DND-41 (cell line): ENCODE results near the gene GRK7.

Experiments used
- CTCF ChIP-seq: IDR thresholded peaks from 2 replicates; pipeline ENCODE4 v1.5.1; 2012; ENCODE audit warnings: borderline replicate concordance, low read length, moderate library complexity, mild to moderate bottlenecking; ENCODE audit not compliant: poor library complexity, severe bottlenecking; ENCODE audit errors: extremely low read depth
- EZH2 ChIP-seq: IDR thresholded peaks from 3 replicates; pipeline ENCODE4 v1.6.1; 2012; ENCODE audit warnings: borderline replicate concordance, low read depth, mild to moderate bottlenecking, moderate library complexity, low read length, inconsistent platforms; ENCODE audit not compliant: severe bottlenecking

DNA sequence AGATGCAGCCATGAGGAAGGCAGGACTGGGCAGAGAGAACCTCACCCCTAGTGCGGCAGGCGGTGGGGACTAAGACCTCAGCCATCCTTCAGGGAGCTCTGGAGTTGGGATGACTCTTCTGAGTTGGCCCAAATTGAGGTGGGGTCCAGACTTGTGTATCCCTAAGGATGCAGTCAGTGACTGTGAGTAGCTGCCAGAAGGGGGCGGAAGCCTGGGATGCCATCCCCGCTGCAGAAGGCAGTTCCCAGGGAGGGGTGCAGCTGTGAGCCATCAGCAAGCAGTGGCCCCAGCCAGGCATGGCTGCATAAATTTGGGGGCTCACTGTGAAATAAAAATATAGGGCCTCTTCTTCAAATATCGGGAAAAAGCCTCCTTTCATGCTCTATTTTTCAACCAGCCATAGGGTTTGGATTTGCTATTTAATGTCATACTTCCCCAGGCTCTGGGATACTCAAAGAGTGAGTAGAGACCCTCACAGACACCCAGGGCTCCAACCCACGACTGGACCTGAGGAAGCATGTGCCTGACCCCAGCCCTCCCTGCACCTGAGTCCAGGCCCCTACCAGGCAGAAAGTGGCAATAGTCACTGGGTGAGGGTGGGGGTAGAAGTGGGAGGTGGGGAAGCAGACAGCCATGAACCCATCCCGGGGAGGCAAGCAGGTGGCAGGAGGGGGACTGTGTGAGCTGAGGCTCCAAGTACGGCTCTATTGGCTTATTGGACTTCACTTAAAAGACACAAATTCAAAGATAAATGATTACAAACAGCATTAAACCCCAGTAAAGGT lies 30.5 kb downstream of the GRK7 start:
- no peak for TF ChIP-seq CTCF
- no peak for TF ChIP-seq EZH2
